ENCODE data around the gene PRICKLE2. TPM values are rescaled to one million over a fixed set of nuclear protein-coding genes. Genes with fewer than 3 reads are reported as not detected.

PRICKLE2 gene
- total RNA-seq, 1 experiment from 2014 or later: not detected

DNA sequence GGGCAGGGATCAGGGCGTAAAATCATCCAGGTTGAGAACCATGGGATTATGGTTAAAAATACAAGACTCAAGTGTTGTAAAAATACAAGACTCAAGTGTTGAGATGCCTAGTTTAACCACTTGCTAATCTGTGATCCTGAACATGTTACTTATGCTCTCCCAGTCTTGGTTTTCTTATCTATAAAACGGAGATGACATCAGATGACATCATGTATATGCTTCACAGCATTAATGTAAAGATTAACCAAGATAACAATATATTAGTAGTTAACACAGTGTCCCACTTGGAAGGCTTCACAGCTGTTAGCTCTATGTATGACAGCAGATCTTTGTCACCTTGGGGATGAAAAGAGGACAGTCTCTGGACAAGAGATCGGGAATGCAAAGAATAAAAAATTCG, 96.2 kb downstream of the PRICKLE2 start:
- Histone ChIP-seq H3K36me3 (ENCODE audit: insufficient read depth, low read length, poor library complexity, severe bottlenecking) (no peaks in the 10 kb centered on the region), H3K27ac (ENCODE audit: low read depth, low read length, poor library complexity, severe bottlenecking) (no peak overlapping the region), H3K27me3 (replicated peaks; ENCODE audit: insufficient read depth, low read depth, low read length, poor library complexity) (peaks cover 6% of the 10 kb centered on the region), H3K4me3 (ENCODE audit: low read depth, low read length, poor library complexity, severe bottlenecking) (no peak overlapping the region), H3K4me1 (ENCODE audit: insufficient read depth, low read length, poor library complexity, severe bottlenecking) (no peaks in the 10 kb centered on the region), H3K9me3 (ENCODE audit: low read depth, low read length, poor library complexity, severe bottlenecking) (no peaks in the 10 kb centered on the region)
- POLR2A ChIA-PET (ENCODE audit: low non-redundant PET): no interaction called here
- BruUV-seq (replicated peaks): no TSS peak
- intact Hi-C loops (cut with micrococcal nuclease; ENCODE audit: unreplicated experiment): no loop called here
- CTCF ChIA-PET: no interaction called here
- TF ChIP-seq, protein P1, sequence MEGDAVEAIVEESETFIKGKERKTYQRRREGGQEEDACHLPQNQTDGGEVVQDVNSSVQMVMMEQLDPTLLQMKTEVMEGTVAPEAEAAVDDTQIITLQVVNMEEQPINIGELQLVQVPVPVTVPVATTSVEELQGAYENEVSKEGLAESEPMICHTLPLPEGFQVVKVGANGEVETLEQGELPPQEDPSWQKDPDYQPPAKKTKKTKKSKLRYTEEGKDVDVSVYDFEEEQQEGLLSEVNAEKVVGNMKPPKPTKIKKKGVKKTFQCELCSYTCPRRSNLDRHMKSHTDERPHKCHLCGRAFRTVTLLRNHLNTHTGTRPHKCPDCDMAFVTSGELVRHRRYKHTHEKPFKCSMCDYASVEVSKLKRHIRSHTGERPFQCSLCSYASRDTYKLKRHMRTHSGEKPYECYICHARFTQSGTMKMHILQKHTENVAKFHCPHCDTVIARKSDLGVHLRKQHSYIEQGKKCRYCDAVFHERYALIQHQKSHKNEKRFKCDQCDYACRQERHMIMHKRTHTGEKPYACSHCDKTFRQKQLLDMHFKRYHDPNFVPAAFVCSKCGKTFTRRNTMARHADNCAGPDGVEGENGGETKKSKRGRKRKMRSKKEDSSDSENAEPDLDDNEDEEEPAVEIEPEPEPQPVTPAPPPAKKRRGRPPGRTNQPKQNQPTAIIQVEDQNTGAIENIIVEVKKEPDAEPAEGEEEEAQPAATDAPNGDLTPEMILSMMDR (conservative IDR thresholded peaks at IDR 0.05; ENCODE audit: low read depth, low read length): no peak
- no peak for TF ChIP-seq EZH2 (IDR thresholded peaks at IDR 0.05; ENCODE audit: borderline replicate concordance, low read depth, low read length, poor library complexity, severe bottlenecking)
- DNase-seq (ENCODE audit: low spot score): no peak

DNA sequence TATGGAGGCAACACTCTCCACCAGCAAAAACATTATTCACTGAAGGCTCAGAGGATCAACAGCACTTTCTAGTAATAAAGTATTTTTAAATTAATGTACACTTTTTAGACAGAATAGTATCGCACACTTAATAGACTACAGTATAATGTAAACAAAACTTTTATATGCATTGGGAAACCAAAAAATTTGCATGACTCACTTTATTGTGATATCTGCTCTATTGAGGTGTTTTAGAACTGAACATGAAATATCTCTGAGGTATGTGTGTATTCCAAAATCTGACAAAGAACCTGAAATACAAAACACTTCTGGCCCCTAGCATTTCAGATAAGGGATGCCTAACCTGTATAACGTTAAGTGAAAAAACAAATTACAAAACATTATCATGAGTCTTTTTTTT, 99.7 kb downstream of the PRICKLE2 start:
- TF ChIP-seq, protein P1 (conservative IDR thresholded peaks at IDR 0.05; ENCODE audit: low read depth, low read length): no peak
- no peak for TF ChIP-seq EZH2 (IDR thresholded peaks at IDR 0.05; ENCODE audit: borderline replicate concordance, low read depth, low read length, poor library complexity, severe bottlenecking)
- Histone ChIP-seq H3K4me3 (ENCODE audit: low read depth, low read length, poor library complexity, severe bottlenecking) (no peak overlapping the region), H3K27me3 (replicated peaks; ENCODE audit: insufficient read depth, low read depth, low read length, poor library complexity) (peaks cover 7% of the 10 kb centered on the region), H3K4me1 (ENCODE audit: insufficient read depth, low read length, poor library complexity, severe bottlenecking) (no peaks in the 10 kb centered on the region), H3K27ac (ENCODE audit: low read depth, low read length, poor library complexity, severe bottlenecking) (no peak overlapping the region), H3K36me3 (ENCODE audit: insufficient read depth, low read length, poor library complexity, severe bottlenecking) (no peaks in the 10 kb centered on the region), H3K9me3 (ENCODE audit: low read depth, low read length, poor library complexity, severe bottlenecking) (no peaks in the 10 kb centered on the region)
- ChIA-PET POLR2A (ENCODE audit: low non-redundant PET) (no interaction called here), CTCF (no interaction called here)
- DNase-seq (ENCODE audit: low spot score): no peak
- no TSS peak for BruUV-seq (replicated peaks)
- intact Hi-C loops (cut with micrococcal nuclease; ENCODE audit: unreplicated experiment): no loop called here

DNA sequence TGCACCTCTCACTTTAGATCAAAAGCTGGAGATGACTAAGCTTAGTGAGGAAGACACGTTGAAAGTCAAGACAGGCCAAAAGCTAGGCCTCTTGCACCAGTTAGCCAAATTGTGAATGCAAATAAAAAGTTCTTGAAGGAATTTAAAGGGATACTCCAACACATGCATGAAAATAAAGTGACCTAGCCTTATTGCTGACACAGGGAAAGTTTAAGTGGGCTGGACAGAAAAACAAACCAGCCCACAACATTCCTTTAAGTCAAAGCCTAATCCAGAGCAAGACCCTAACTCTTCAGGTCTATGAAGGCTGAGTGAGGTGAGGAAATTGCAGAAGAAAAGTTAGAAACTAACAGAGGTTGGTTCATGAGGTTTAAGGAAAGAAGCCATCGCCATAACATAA, 101.3 kb downstream of the PRICKLE2 start:
- no peak for DNase-seq (ENCODE audit: low spot score)
- no peak overlapping the region for H3K4me3 ChIP-seq (ENCODE audit: low read depth, low read length, poor library complexity, severe bottlenecking)
- H3K27ac ChIP-seq (ENCODE audit: low read depth, low read length, poor library complexity, severe bottlenecking): no peak overlapping the region
- intact Hi-C loops (cut with micrococcal nuclease; ENCODE audit: unreplicated experiment): no loop called here
- H3K36me3 ChIP-seq (ENCODE audit: insufficient read depth, low read length, poor library complexity, severe bottlenecking): no peaks in the 10 kb centered on the region
- H3K4me1 ChIP-seq (ENCODE audit: insufficient read depth, low read length, poor library complexity, severe bottlenecking): no peaks in the 10 kb centered on the region
- POLR2A ChIA-PET (ENCODE audit: low non-redundant PET): no interaction called here
- no peak for TF ChIP-seq EZH2 (IDR thresholded peaks at IDR 0.05; ENCODE audit: borderline replicate concordance, low read depth, low read length, poor library complexity, severe bottlenecking)
- TF ChIP-seq, protein P1 (conservative IDR thresholded peaks at IDR 0.05; ENCODE audit: low read depth, low read length): no peak
- no peaks in the 10 kb centered on the region for H3K9me3 ChIP-seq (ENCODE audit: low read depth, low read length, poor library complexity, severe bottlenecking)
- CTCF ChIA-PET: no interaction called here
- H3K27me3 ChIP-seq (replicated peaks; ENCODE audit: insufficient read depth, low read depth, low read length, poor library complexity): peaks cover 7% of the 10 kb centered on the region
- BruUV-seq (replicated peaks): no TSS peak

Measured in A673 (cell line).